ENCODE measurements around the gene MYCT1.

Gene MYCT1

GRCh38 chr6:152721956-152722355, 24.3 kb downstream of the MYCT1 start:
- no peak for DNase-seq (ENCODE audit: low read depth)

GRCh38 chr6:152723398-152723797, 25.7 kb downstream of the MYCT1 start:
- DNase-seq (ENCODE audit: low read depth): no peak

DNA sequence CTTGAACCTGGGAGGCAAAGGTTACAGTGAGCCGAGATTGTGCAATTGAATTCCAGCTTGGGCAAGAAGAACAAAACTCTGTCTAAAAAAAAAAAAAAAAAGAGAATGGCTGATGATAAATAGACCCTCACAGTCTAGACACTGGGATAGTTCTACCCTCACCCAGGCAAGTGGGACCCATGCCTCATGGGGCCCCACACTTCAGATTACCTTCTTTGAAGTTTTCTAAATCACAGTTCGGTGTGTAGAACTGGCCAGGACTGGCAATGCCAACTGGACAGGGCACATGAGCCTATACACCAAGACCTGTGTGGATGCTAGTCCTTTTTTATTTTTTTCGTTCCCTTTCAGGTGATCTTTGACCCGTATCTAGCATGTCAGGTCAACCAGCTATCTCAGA, 28.6 kb downstream of the MYCT1 start:
- no peak for DNase-seq (ENCODE audit: low read depth)

DNA sequence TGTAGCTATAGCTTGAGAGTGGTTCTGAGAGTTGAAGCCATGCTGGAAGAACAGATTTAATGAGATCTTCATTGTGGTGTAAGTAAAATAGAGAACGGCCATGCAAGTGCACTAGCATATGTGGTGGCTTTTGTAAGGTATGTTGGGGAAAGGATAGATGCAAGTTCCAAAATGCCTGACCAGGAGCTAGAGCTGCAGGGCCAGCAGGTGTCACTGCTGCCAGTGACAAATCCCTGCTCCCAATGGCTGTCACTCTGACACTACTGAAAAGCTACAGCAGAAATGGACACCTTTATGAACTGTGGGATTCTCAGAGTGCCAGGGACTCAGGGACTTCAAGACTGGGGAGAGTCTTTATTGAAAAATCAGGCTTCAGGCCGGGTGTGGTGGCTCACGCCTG, 29.8 kb downstream of the MYCT1 start:
- DNase-seq (ENCODE audit: low read depth): no peak

DNA sequence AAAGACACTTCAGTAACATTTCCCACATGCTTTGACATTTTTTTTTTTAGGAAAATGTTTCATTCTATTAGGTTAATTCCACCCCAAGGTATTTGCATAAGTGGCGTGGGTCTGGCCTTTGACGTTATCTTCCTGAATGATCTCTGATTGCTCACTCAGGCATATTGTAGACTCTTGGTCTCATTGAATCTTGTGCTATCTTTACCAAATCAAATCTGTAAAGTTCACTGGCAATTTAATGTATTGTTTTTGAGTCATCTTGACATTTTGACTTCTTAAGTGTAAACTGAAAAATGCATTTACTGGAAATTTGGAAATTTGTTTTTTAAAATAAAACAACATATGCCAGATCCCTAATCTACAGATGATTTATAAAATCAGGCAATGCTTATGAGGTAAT, 36.9 kb downstream of the MYCT1 start:
- DNase-seq (ENCODE audit: low read depth): no peak

GRCh38 chr6:152736687-152737273, 39.1 kb downstream of the MYCT1 start:
- DNase-seq (ENCODE audit: low read depth): no peak

DNA sequence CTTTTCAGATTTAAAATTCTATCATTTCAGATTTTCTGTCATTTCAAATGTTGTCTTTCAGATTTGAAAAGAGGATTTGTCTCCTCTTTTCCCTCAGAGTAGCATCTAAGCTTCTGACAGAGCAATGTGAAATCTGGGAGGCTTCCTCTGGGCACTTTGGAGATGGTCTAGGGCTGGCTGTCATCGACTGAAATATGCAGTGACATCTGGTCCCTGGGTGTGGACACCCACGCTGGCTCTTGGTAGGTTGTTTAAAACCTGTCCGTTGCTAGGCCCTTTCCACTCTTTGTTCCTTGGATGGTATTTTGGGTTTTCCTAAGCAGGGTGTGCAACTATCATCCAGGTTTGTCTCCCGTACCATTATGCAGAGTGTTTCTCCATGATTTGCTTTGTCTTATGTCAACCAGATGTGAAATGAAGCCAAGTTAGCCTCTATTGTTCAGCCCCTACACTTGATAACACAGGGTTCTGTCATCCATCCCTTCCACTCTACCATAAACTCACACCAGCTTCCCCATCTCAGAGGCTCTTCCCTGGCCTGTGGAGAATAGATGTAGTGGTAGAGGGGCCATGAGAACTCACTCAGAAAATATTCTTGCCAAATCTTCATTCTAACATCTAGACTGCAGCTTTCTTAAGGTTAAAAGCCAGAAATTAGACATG, 47.9 kb downstream of the MYCT1 start:
- DNase-seq (ENCODE audit: low read depth): no peak

GRCh38 chr6:152746172-152746553, 48.5 kb downstream of the MYCT1 start:
- DNase-seq (ENCODE audit: low read depth): no peak

DNA sequence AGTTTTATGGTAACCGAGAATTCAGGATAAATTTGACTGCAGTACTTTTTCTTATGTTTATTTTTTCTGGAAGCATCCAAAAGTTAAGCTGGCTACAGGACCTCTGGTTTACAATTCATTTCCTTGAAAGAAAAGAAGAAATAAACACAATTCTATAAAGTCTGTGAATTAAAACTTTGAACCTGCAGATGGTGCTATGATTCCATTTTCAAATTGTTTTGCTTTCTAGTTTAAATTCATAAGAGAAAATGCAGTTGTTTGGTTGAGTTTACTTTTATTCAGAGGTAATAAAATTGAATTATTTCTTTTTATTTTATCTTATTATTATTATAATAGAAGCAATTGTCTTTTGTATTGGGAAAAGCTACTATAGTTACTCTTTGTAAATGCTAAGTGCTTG, 51.1 kb downstream of the MYCT1 start:
- no peak for DNase-seq (ENCODE audit: low read depth)

DNA sequence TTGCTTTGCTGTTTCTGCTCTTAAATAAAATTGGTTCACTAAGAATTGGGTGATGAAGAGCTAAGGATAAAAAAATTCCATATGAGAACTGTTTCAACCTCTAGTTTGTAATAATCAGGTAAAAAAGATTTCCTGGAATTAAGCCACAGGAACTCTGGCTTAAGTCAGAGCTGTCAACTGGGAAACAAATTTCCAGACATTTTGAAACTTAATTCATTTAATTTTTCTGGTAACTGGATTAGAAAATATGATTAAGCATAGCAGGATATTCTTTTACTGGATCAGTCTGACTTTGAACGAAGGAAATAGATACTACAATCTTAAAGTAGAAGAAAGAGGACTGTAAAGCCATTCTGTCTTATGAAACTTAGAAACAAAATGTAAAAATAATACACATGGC, 51.6 kb downstream of the MYCT1 start:
- DNase-seq (ENCODE audit: low read depth): no peak

- no peak for DNase-seq (ENCODE audit: low read depth)
Observed at GRCh38 chr6:152750694-152751093, 53.0 kb downstream of the MYCT1 start, which contains the start of gene VIP. TSS of gene VIP (plus strand) at chr6:152750797. CDS start at chr6:152752178, 1,381 bp downstream.

DNA sequence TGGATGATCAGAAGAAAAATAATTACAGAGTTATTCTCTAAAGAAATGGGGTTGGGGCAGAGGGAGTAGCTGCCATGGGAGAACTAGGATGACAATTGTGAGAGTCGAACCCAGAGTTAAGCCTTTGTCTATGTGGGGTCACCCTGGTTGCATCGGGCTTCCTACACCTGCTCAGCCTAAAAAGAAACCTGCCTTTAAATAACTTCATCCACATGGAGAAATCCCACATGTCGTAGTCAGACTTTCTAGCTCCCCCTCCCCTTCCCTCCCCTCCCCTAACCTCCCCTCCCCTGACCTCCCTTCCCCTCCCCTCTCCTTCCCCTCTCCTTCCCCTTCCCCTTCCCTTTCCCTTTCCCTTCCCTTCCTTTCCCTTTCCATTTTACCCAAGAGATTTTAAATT, 67.6 kb downstream of the MYCT1 start:
- no peak for DNase-seq (ENCODE audit: low read depth)

DNA sequence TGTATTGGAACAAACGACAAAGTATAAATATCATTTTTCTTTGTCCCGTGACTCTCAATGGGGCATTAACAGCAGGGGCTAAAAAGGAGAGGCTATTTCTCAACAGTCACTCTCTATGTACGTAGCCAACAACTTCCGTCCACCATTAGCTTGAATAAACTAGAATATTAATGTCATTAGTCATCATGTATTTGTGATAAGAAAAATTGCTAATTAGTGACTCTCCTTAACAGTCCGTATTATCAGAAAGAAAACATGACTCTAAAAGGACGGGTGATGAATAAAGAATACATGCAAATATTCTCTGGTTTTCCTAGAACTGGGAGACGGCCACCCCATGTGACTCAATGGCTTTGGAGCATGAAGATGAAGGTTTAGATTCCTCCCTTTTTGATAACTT, 71.5 kb downstream of the MYCT1 start:
- no peak for DNase-seq (ENCODE audit: low read depth)

GRCh38 chr6:152769993-152770392, 72.3 kb downstream of the MYCT1 start:
- DNase-seq (ENCODE audit: low read depth): no peak

DNA sequence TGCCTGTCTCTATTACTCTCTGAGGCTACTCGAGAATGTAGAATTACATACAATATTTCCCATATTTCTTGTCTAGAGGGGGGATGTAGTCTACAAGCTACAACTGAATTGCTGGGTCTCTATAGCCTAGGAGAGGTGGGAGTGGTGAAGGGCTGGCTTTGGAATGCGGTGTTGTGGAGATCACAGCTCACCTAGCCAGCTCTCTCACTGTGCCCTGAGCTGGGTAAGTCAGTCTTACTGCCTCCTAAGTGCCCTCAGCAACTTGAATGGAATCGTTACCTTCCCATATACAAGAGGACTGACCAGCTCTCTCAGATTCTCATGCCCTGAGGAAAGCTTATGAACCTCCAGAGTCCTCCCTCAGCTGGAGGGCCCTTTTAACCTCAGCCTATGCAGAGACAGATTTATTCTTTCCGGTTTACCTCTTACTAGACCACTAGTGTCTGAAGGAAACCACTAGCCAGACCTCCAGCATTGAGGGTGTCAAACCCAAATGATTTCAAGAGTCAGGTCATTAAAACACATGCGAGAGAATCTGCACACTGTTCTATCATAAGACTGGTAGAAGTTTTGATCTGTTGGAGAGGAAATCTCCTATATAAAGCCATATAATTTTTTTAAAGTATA, 73.5 kb downstream of the MYCT1 start:
- DNase-seq (ENCODE audit: low read depth): no peak
